MCF 10A (cell line): ENCODE data around the gene ITPRIPL2. TPM values are rescaled to one million over a fixed set of nuclear protein-coding genes. Genes with fewer than 3 reads are reported as not detected.
A peak's percentile ranks its signal among the peaks of the same experiment; 100 is the strongest.

Experiments
- BruUV-seq: library from RNA; stranded (reverse); fragments of 400-500 nt; replicated peaks from 2 replicates; lab custom pipeline; 2021; lab: Mats Ljungman, UMichigan
- CTCF ChIA-PET: fragments of 300-600 bp; sonication (Branson Sonifier 250); formaldehyde crosslinking; extraction: SDS; loops from one replicate; lab custom pipeline; 2021; ENCODE audit warnings: antibody characterized with exemption, inconsistent platforms; lab: Yijun Ruan, JAX
- POLR2A ChIA-PET: fragments of 300-600, 350-650 bp; sonication (Branson Sonifier 250); formaldehyde crosslinking; extraction: SDS; loops from one replicate; lab custom pipeline; 2020; ENCODE audit warnings: antibody characterized with exemption, inconsistent platforms; lab: Yijun Ruan, JAX
- DNase-seq: peaks from one replicate; pipeline ENCODE4 v3.0.0-alpha.2; 2018; ENCODE audit not compliant: unreplicated experiment
- H3K27ac Mint-ChIP-seq: one replicate; pipeline ENCODE4 v1.8.0; 2022; ENCODE audit warnings: mild to moderate bottlenecking, low read depth, mixed read lengths; ENCODE audit not compliant: unreplicated experiment
- H3K27me3 Mint-ChIP-seq: one replicate; pipeline ENCODE4 v1.8.0; 2022; ENCODE audit warnings: mixed read lengths; ENCODE audit not compliant: insufficient read depth, unreplicated experiment
- H3K36me3 Mint-ChIP-seq: one replicate; pipeline ENCODE4 v1.8.0; 2022; ENCODE audit warnings: mild to moderate bottlenecking, moderate library complexity, mixed read lengths; ENCODE audit not compliant: insufficient read depth, unreplicated experiment
- H3K4me1 Mint-ChIP-seq: one replicate; pipeline ENCODE4 v1.8.0; 2022; ENCODE audit warnings: mixed read lengths; ENCODE audit not compliant: insufficient read depth, unreplicated experiment
- H3K4me3 Mint-ChIP-seq: one replicate; pipeline ENCODE4 v1.8.0; 2022; ENCODE audit warnings: mild to moderate bottlenecking, moderate library complexity, mixed read lengths; ENCODE audit not compliant: unreplicated experiment
- H3K9me3 Mint-ChIP-seq: one replicate; pipeline ENCODE4 v1.8.0; 2022; ENCODE audit warnings: mixed read lengths; ENCODE audit not compliant: unreplicated experiment
- intact Hi-C: fragments of 100-400 bp; cut with micrococcal nuclease; formaldehyde crosslinking; loops from 2 replicates; pipeline ENCODE4 v1.14.1; 2022
- total RNA-seq: library from RNA; stranded (reverse); gene quantifications from 2 replicates; pipeline ENCODE4 v1.2.3, GENCODE V29; 2022
- TF ChIP-seq, protein P1 (sequence below): fragments of 200-600 bp; IDR thresholded peaks from one replicate; pipeline ENCODE4 v1.8.0; 2022; ENCODE audit warnings: antibody characterized with exemption, mild to moderate bottlenecking; ENCODE audit not compliant: unreplicated experiment

ITPRIPL2 gene
- total RNA-seq, 1 experiment from 2014 or later, result 49.3 TPM

DNA sequence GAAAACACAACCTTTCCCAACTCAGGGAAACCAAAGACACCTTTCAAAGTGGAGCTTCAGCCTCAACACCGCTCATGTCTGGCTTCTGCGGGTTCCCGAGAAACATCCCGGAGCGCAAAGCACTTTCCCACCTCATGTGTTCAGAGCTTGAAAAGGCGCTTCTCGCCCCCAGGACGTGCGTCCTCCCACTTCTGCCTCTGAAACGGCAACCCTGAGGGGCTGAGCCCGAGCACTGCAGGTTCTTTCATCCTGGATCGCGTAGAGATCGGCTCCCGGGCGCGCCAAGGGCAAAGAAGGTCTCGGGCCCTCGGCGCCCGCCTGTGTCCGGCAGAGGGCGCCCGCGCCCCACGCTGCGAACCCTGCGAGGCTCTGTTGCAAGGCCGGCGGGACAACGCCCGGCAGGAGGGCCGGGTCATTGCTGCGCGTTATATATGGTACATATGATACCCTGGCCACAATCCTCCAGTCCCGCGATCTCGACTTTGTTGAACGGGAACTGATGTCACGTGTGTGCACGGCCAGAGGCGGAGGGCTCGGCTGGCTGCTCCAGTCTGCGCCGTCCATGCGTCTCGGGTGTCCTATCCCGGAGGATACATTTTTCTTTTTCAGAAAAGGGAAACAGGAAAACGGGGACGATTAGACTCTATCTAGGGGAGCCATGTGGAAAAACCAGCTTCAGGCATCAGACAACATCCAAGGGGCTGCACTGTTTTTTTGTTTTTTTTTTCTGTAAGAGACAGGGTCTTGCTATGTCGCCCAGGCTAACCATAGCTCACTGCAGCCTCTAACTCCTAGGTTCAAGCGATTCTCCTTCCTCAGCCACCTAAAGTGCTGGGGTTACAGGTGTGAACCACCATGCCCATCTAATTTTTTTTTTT, 27.2 kb upstream of the ITPRIPL2 start:
- TF ChIP-seq, protein P1, sequence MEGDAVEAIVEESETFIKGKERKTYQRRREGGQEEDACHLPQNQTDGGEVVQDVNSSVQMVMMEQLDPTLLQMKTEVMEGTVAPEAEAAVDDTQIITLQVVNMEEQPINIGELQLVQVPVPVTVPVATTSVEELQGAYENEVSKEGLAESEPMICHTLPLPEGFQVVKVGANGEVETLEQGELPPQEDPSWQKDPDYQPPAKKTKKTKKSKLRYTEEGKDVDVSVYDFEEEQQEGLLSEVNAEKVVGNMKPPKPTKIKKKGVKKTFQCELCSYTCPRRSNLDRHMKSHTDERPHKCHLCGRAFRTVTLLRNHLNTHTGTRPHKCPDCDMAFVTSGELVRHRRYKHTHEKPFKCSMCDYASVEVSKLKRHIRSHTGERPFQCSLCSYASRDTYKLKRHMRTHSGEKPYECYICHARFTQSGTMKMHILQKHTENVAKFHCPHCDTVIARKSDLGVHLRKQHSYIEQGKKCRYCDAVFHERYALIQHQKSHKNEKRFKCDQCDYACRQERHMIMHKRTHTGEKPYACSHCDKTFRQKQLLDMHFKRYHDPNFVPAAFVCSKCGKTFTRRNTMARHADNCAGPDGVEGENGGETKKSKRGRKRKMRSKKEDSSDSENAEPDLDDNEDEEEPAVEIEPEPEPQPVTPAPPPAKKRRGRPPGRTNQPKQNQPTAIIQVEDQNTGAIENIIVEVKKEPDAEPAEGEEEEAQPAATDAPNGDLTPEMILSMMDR, result peak; percentile 97
- Mint-ChIP-seq H3K9me3 (no peaks in the 10 kb centered on the region), H3K27me3 (no peaks in the 10 kb centered on the region), H3K36me3 (peaks cover 13% of the 10 kb centered on the region), H3K27ac (no peak overlapping the region), H3K4me3 (peak overlapping the region; percentile 54), H3K4me1 (peaks cover 6% of the 10 kb centered on the region)
- CTCF ChIA-PET, result interaction anchor here (0.6 to 8.7 kb wide), 70 partner anchors 8 to 613 kb away, joined by 3 to 154 read pairs (median 4); partner anchors contain the start of genes ITPRIPL2 and TMC7
- POLR2A ChIA-PET, result interaction anchor here (0.5 to 1.7 kb wide), 7 partner anchors 8 to 416 kb away, joined by 3 to 5 read pairs (median 4); no protein-coding TSS in a partner anchor
- peak; percentile 85 for DNase-seq
- intact Hi-C loops, result loop anchor here (1.0 kb wide), 4 partner anchors 80 to 416 kb away; no protein-coding TSS in a partner anchor
- BruUV-seq, result no TSS peak

- Mint-ChIP-seq H3K4me1 (peaks cover 23% of the 10 kb centered on the region), H3K9me3 (no peaks in the 10 kb centered on the region), H3K27me3 (no peaks in the 10 kb centered on the region), H3K36me3 (peaks cover 6% of the 10 kb centered on the region), H3K27ac (no peak overlapping the region), H3K4me3 (no peak overlapping the region)
- TF ChIP-seq, protein P1, result no peak
- intact Hi-C loops, result no loop called here
- ChIA-PET POLR2A (no interaction called here), CTCF (interaction anchor here (0.6 to 8.7 kb wide), 8 partner anchors 10 to 413 kb away, joined by 3 to 154 read pairs (median 4); no protein-coding TSS in a partner anchor)
- no TSS peak for BruUV-seq
- no peak for DNase-seq
Observed at GRCh38 chr16:19088341-19088916, 25.3 kb upstream of the ITPRIPL2 start.

GRCh38 chr16:19089410-19089955, 24.3 kb upstream of the ITPRIPL2 start:
- intact Hi-C loops, result no loop called here
- Mint-ChIP-seq H3K27me3 (no peaks in the 10 kb centered on the region), H3K36me3 (peaks cover 6% of the 10 kb centered on the region), H3K9me3 (no peaks in the 10 kb centered on the region), H3K4me3 (no peak overlapping the region), H3K4me1 (peaks cover 23% of the 10 kb centered on the region), H3K27ac (no peak overlapping the region)
- no TSS peak for BruUV-seq
- no peak for DNase-seq
- CTCF ChIA-PET, result interaction anchor here (0.8 to 8.7 kb wide), 5 partner anchors 23 to 412 kb away, joined by 3 to 154 read pairs (median 4); no protein-coding TSS in a partner anchor
- TF ChIP-seq, protein P1, result no peak
- POLR2A ChIA-PET, result no interaction called here

DNA sequence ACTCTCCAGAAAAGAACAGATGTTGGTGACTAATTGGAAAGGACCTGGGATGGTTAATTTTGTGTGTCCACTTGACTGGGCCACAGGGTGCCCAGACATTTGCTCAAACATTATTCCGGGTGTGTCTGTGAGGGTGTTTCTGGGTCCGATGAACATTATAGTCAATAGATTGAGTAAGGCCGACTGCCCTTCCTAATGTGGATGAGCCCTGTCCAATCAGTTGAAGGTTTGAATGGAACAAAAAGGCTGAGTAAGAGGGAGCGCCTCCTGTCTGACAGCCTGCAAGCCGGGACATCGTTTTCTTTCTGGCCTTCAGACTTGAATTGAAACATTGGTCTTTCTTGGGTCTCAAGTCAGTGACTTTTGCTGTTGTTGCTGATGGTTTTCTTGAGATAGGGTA, 22.8 kb upstream of the ITPRIPL2 start:
- Mint-ChIP-seq H3K9me3 (no peaks in the 10 kb centered on the region), H3K4me1 (peaks cover 23% of the 10 kb centered on the region), H3K27ac (no peak overlapping the region), H3K27me3 (no peaks in the 10 kb centered on the region), H3K36me3 (peaks cover 6% of the 10 kb centered on the region), H3K4me3 (no peak overlapping the region)
- intact Hi-C loops, result no loop called here
- no peak for DNase-seq
- TF ChIP-seq, protein P1, result no peak
- no TSS peak for BruUV-seq
- POLR2A ChIA-PET, result no interaction called here
- CTCF ChIA-PET, result no interaction called here
